Measurements from ENCODE around the gene SPATA20.

SPATA20 gene

GRCh38 chr17:50604513-50604912, 57.5 kb downstream of the SPATA20 start:
- no peak for FAIRE-seq

GRCh38 chr17:50605429-50605828, 58.5 kb downstream of the SPATA20 start:
- FAIRE-seq: no peak
